GM12878 (cell line): ENCODE data around the gene EGFR. TPM values are rescaled to one million over a fixed set of nuclear protein-coding genes. Genes with fewer than 3 reads are reported as not detected.

ENCODE experiments used
- ATAC-seq: fragments of 200-7000 bp; cut with Tn5 transposase; 3 replicates; pipeline ENCODE4 v1.9.1; 2020; ENCODE audit warnings: mild to moderate bottlenecking, moderate library complexity
- BruUV-seq: library from RNA; stranded (reverse); fragments of 400-500 nt; replicated peaks from 2 replicates; lab custom pipeline; 2021; lab: Mats Ljungman, UMichigan
- CTCF ChIA-PET: fragments of 300-600 bp; sonication (Branson Sonifier 250); formaldehyde crosslinking; extraction: SDS; loops from one replicate; lab custom pipeline; 2021; ENCODE audit warnings: inconsistent platforms; lab: Yijun Ruan, JAX
- POLR2A ChIA-PET: fragments of 350-600 bp; formaldehyde crosslinking; extraction: SDS; loops from one replicate; lab custom pipeline; 2021; ENCODE audit warnings: inconsistent platforms; lab: Charles Lee
- RAD21 ChIA-PET: fragments of 300-600 bp; sonication (Branson Sonifier 250); formaldehyde crosslinking; loops from one replicate; lab custom pipeline; 2023; ENCODE audit warnings: antibody characterized with exemption; ENCODE audit not compliant: unreplicated experiment; lab: Charles Lee
- SMC1A ChIA-PET: fragments of 300-600 bp; sonication (Branson Sonifier 250); formaldehyde crosslinking; loops from one replicate; lab custom pipeline; 2023; ENCODE audit not compliant: unreplicated experiment, uncharacterized antibody; lab: Charles Lee
- DNase-seq: peaks from one replicate; pipeline ENCODE4 v3.0.0-alpha.2; 2011; ENCODE audit warnings: low read depth, low spot score
- FAIRE-seq: peaks from 3 replicates; lab custom pipeline; 2011; peaks lifted over from hg19 to GRCh38; lab: Jason Lieb, UNC
- H2AFZ ChIP-seq: 2 replicates; pipeline ENCODE4 v1.6.0; 2011; ENCODE audit warnings: low read depth, low read length, control low read depth; ENCODE audit not compliant: control insufficient read depth
- H3K27ac ChIP-seq: 2 replicates; pipeline ENCODE4 v1.5.1; 2011; ENCODE audit warnings: control low read depth; ENCODE audit not compliant: control insufficient read depth, insufficient read depth
- H3K27me3 ChIP-seq, 2 experiments: replicated peaks in 1 of 2; 2 replicates each; pipeline versions ENCODE4 v1.6.0 to v1.6.1; 2011; ENCODE audit warnings: low read length in 1 of 2; ENCODE audit not compliant: control insufficient read depth in 2 of 2, insufficient read depth in 2 of 2
- H3K36me3 ChIP-seq, 2 experiments: 2 replicates each; pipeline ENCODE4 v1.5.1; 2011; ENCODE audit warnings: low read length in 1 of 2; ENCODE audit not compliant: control insufficient read depth in 2 of 2, insufficient read depth in 2 of 2
- H3K4me1 ChIP-seq: 2 replicates; pipeline ENCODE4 v1.6.1; 2011; ENCODE audit warnings: mild to moderate bottlenecking, low read length, moderate library complexity, mixed read lengths; ENCODE audit not compliant: control insufficient read depth, insufficient read depth
- H3K4me2 ChIP-seq: 2 replicates; pipeline ENCODE4 v1.6.0; 2011; ENCODE audit warnings: control low read depth; ENCODE audit not compliant: control insufficient read depth, insufficient read depth
- H3K4me3 ChIP-seq: fragments of 200-600 bp; sonication (generic); 2 replicates; pipeline ENCODE4 v1.5.1; 2016
- H3K79me2 ChIP-seq: 2 replicates; pipeline ENCODE4 v1.6.0; 2011; ENCODE audit warnings: low read length; ENCODE audit not compliant: control insufficient read depth, insufficient read depth
- H3K9ac ChIP-seq: 2 replicates; pipeline ENCODE4 v1.8.0; 2011; ENCODE audit warnings: low read length, control low read depth, mixed read lengths; ENCODE audit not compliant: control insufficient read depth, insufficient read depth
- H3K9me3 ChIP-seq: replicated peaks from 3 replicates; pipeline ENCODE4 v1.5.1; 2011; ENCODE audit warnings: mild to moderate bottlenecking, low read length; ENCODE audit not compliant: control insufficient read depth, insufficient read depth
- H4K20me1 ChIP-seq: 2 replicates; pipeline ENCODE4 v1.6.0; 2011; ENCODE audit not compliant: control insufficient read depth, insufficient read depth
- BCLAF1 ChIP-seq: fragments of 450-650 bp; IDR thresholded peaks from 2 replicates; pipeline ENCODE4 v1.6.1; 2017; ENCODE audit warnings: antibody characterized with exemption, mild to moderate bottlenecking, moderate library complexity
- CHD2 ChIP-seq: IDR thresholded peaks from 2 replicates; pipeline ENCODE4 v1.6.1; 2011; ENCODE audit warnings: low read depth, low read length, improper control_type of control experiment, borderline replicate concordance
- CUX1 ChIP-seq: IDR thresholded peaks from 2 replicates; pipeline ENCODE4 v1.6.1; 2012; ENCODE audit warnings: improper control_type of control experiment, low read depth, low read length; ENCODE audit not compliant: insufficient replicate concordance
- GABPA ChIP-seq: IDR thresholded peaks from 2 replicates; pipeline ENCODE4 v1.6.1; 2014; ENCODE audit warnings: antibody characterized with exemption, low read depth, mild to moderate bottlenecking, inconsistent platforms
- MYC ChIP-seq: IDR thresholded peaks from 2 replicates; pipeline ENCODE4 v1.6.1; 2011; ENCODE audit warnings: mild to moderate bottlenecking, low read length, moderate library complexity, inconsistent platforms; ENCODE audit not compliant: insufficient read depth, insufficient replicate concordance, insufficient read length, severe bottlenecking
- NR2C2 ChIP-seq: IDR thresholded peaks from 2 replicates; pipeline ENCODE4 v1.6.1; 2011; ENCODE audit warnings: borderline replicate concordance, low read depth; ENCODE audit not compliant: control insufficient read depth, insufficient read length
- PBX3 ChIP-seq: IDR thresholded peaks from 2 replicates; pipeline ENCODE4 v1.6.1; 2011; ENCODE audit warnings: mild to moderate bottlenecking, low read depth, low read length, moderate library complexity; ENCODE audit not compliant: insufficient replicate concordance
- RELA ChIP-seq: fragments of 450-650 bp; IDR thresholded peaks from 2 replicates; pipeline ENCODE4 v1.8.0; 2014; ENCODE audit warnings: borderline replicate concordance; ENCODE audit not compliant: partially characterized antibody
- SRF ChIP-seq, 2 experiments: IDR thresholded peaks; 2 replicates each; pipeline ENCODE4 v1.6.1; 2011; ENCODE audit warnings: low read depth in 2 of 2, low read length in 2 of 2, mild to moderate bottlenecking in 1 of 2, moderate library complexity in 1 of 2
- USF1 ChIP-seq: IDR thresholded peaks from 2 replicates; pipeline ENCODE4 v1.6.1; 2011; ENCODE audit warnings: borderline replicate concordance, low read depth, mild to moderate bottlenecking, moderate library complexity, mixed read lengths, low read length; ENCODE audit not compliant: insufficient read depth; ENCODE audit errors: extremely low read length
- WRNIP1 ChIP-seq: IDR thresholded peaks from 2 replicates; pipeline ENCODE4 v1.6.1; 2011; ENCODE audit warnings: low read depth, low read length, improper control_type of control experiment, borderline replicate concordance
- YY1 ChIP-seq: IDR thresholded peaks from 2 replicates; pipeline ENCODE4 v1.6.1; 2011; ENCODE audit warnings: low read depth, mild to moderate bottlenecking, low read length
- WGBS: methylation state at CpG from one replicate; pipeline ENCODE4 v1.1.6; 2016; ENCODE audit warnings: low lambda C conversion rate; ENCODE audit not compliant: insufficient replicate concordance, insufficient coverage; ENCODE audit errors: missing lambda C conversion rate; 5-methylcytosine and 5-hydroxymethylcytosine counted together
- in situ Hi-C: fragments of 300-500 bp; cut with MboI; formaldehyde crosslinking; loops from 9 replicates; pipeline ENCODE4 v1.14.3; 2018; ENCODE audit warnings: mixed read lengths
- intact Hi-C: fragments of 100-400 bp; cut with micrococcal nuclease; formaldehyde crosslinking; loops from one replicate; pipeline ENCODE4 v1.14.2; 2022; ENCODE audit not compliant: unreplicated experiment
- polyA plus RNA-seq, 11 experiments: library from polyadenylated mRNA; depleted of rRNA in 4 of 11; unstranded in 6 of 11; stranded (reverse) in 5 of 11; fragments of >200 nt; fragmentation: Nextera tagmentation in 4 of 11; fragmentation: Illumina TruSeq in 1 of 11; extraction: Ambion mirVana in 4 of 11; extraction: Trizol in 1 of 11; gene quantifications; 1 replicate in 1 of 11; 2 replicates in 10 of 11; pipeline versions ENCODE4 v1.2.1 to v1.2.3, GENCODE V29; 2011 to 2016; ENCODE audit warnings: inconsistent platforms in 2 of 11, missing spikeins in 2 of 11, low read depth in 1 of 11
- total RNA-seq, 4 experiments: library from RNA; depleted of rRNA in 3 of 4; stranded (reverse); fragments of >200 nt in 3 of 4; fragmentation: Illumina TruSeq in 1 of 4; extraction: Trizol in 1 of 4; gene quantifications; 2 replicates each; pipeline versions ENCODE4 v1.2.1 to v1.2.3, GENCODE V29; 2013 to 2021

EGFR gene
- total and polyA plus RNA-seq, 10 of the 15 experiments (the other 5 are each of a cell fraction or from before 2014, with no cell fraction given): 0.01 to 0.31 TPM; not detected in 8

- ATAC-seq: no peak
- no peak for DNase-seq
- ChIA-PET SMC1A (interaction anchor here (1.0 to 1.3 kb wide), 2 partner anchors 13 to 176 kb away, joined by 3 read pairs; no protein-coding TSS in a partner anchor), RAD21 (interaction anchor here (0.9 kb wide), 1 partner anchor 365 kb away, joined by 3 read pairs; no protein-coding TSS in a partner anchor), CTCF (interaction anchor here (5.5 kb wide), 1 partner anchor 462 kb away, joined by 82 read pairs; no protein-coding TSS in a partner anchor), POLR2A (no interaction called here)
- no peak overlapping the region for H2AFZ ChIP-seq
- H3K36me3 ChIP-seq: no peaks in the 10 kb centered on the region
- in situ Hi-C loops (loop anchor here (5.0 kb wide), 1 partner anchor 479 kb away; no protein-coding TSS in a partner anchor), intact Hi-C loops (loop anchor here (5.0 to 10.0 kb wide), 2 partner anchors 109 to 177 kb away; no protein-coding TSS in a partner anchor)
- H3K27me3 ChIP-seq: peaks cover 0 to 6% of the 10 kb centered on the region in 2 experiments
- no peaks in the 10 kb centered on the region for H4K20me1 ChIP-seq
- no peak overlapping the region for H3K27ac ChIP-seq
- whole genome bisulfite sequencing: 30% methylated on average over 3 of the region's 3 CpGs
- H3K4me3 ChIP-seq: no peak overlapping the region
- no TSS peak for BruUV-seq
- H3K79me2 ChIP-seq: no peaks in the 10 kb centered on the region
- FAIRE-seq: no peak
- no peak overlapping the region for H3K4me2 ChIP-seq
- H3K4me1 ChIP-seq: peaks cover 4% of the 10 kb centered on the region; the same call in 1 of the 2 replicates
- H3K9me3 ChIP-seq: no peaks in the 10 kb centered on the region
- no peak overlapping the region for H3K9ac ChIP-seq
- TF ChIP-seq GABPA (no peak), SRF (IDR thresholded peaks at IDR 0.05; ENCODE audit: low read depth in 2 of 2, low read length in 2 of 2) (no peak), RELA (no peak), WRNIP1 (no peak), BCLAF1 (no peak), USF1 (no peak), NR2C2 (no peak), CHD2 (no peak), PBX3 (no peak), YY1 (no peak), MYC (no peak), CUX1 (no peak)
Measured at GRCh38 chr7:55251313-55251712, 232.5 kb downstream of the EGFR start.
